Mesenchymal stem cell (in vitro differentiated cells and primary cell): ENCODE measurements around the gene FAH.

ENCODE experiments used
- DNase-seq: peaks from one replicate; pipeline ENCODE4 v3.0.0-alpha.2; 2013
- H2AFZ ChIP-seq: one replicate; pipeline ENCODE4 v1.6.1; 2013; ENCODE audit warnings: low read depth, mild to moderate bottlenecking, control low read depth, inconsistent platforms, low read length, moderate library complexity
- H2AK5ac ChIP-seq: 2 replicates; pipeline ENCODE4 v1.6.1; 2013; ENCODE audit warnings: low read length, moderate library complexity, mild to moderate bottlenecking, inconsistent platforms; ENCODE audit not compliant: severe bottlenecking
- H2BK120ac ChIP-seq: one replicate; pipeline ENCODE4 v1.6.1; 2013; ENCODE audit warnings: low read depth, mild to moderate bottlenecking, inconsistent platforms, low read length, moderate library complexity
- H2BK12ac ChIP-seq, 2 experiments: one replicate each; pipeline ENCODE4 v1.6.1; 2013; ENCODE audit warnings: inconsistent platforms in 2 of 2, low read length in 2 of 2, mild to moderate bottlenecking in 2 of 2, moderate library complexity in 2 of 2, control low read depth in 1 of 2
- H2BK15ac ChIP-seq: one replicate; pipeline ENCODE4 v1.6.1; 2013; ENCODE audit warnings: mild to moderate bottlenecking, low read depth, inconsistent platforms; ENCODE audit not compliant: poor library complexity, severe bottlenecking
- H2BK5ac ChIP-seq: 2 replicates; pipeline ENCODE4 v1.6.1; 2013; ENCODE audit warnings: low read depth, mild to moderate bottlenecking, low read length, control low read depth, inconsistent platforms; ENCODE audit not compliant: poor library complexity, severe bottlenecking
- H3K14ac ChIP-seq, 2 experiments: one replicate each; pipeline ENCODE4 v1.6.1; 2013; ENCODE audit warnings: inconsistent platforms in 2 of 2, low read length in 2 of 2, control low read depth in 1 of 2, mild to moderate bottlenecking in 1 of 2, moderate library complexity in 1 of 2
- H3K18ac ChIP-seq, 2 experiments: one replicate each; pipeline ENCODE4 v1.6.1; 2013; ENCODE audit warnings: inconsistent platforms in 2 of 2, low read length in 2 of 2, control low read depth in 1 of 2, low read depth in 1 of 2, mild to moderate bottlenecking in 1 of 2
- H3K23ac ChIP-seq, 2 experiments: one replicate each; pipeline ENCODE4 v1.6.1; 2013; ENCODE audit warnings: inconsistent platforms in 2 of 2, low read length in 2 of 2, mild to moderate bottlenecking in 2 of 2, moderate library complexity in 2 of 2, control low read depth in 1 of 2
- H3K27ac ChIP-seq: 2 replicates; pipeline ENCODE4 v1.5.1; 2013; ENCODE audit warnings: mild to moderate bottlenecking, moderate library complexity, low read length, control low read depth, inconsistent platforms; ENCODE audit not compliant: poor library complexity, severe bottlenecking
- H3K27me3 ChIP-seq, 2 experiments: 2 replicates each; pipeline versions ENCODE4 v1.6.1 to v1.7.0; 2013; ENCODE audit warnings: low read length in 2 of 2, mild to moderate bottlenecking in 2 of 2, moderate library complexity in 2 of 2, control low read depth in 1 of 2, inconsistent platforms in 1 of 2; ENCODE audit not compliant: control insufficient read depth in 1 of 2, insufficient read depth in 1 of 2
- H3K36me3 ChIP-seq, 2 experiments: 2 replicates each; pipeline versions ENCODE4 v1.6.1 to v1.7.0; 2013; ENCODE audit warnings: low read length in 2 of 2, control low read depth in 1 of 2, inconsistent platforms in 1 of 2, low read depth in 1 of 2, mild to moderate bottlenecking in 1 of 2; ENCODE audit not compliant: insufficient read depth in 2 of 2, control insufficient read depth in 1 of 2
- H3K4ac ChIP-seq, 2 experiments: one replicate each; pipeline ENCODE4 v1.6.1; 2013; ENCODE audit warnings: inconsistent platforms in 2 of 2, low read length in 2 of 2, mild to moderate bottlenecking in 2 of 2, moderate library complexity in 2 of 2, control low read depth in 1 of 2, low read depth in 1 of 2
- H3K4me1 ChIP-seq: 2 replicates; pipeline ENCODE4 v1.6.1; 2013; ENCODE audit warnings: low read depth, low read length, control low read depth; ENCODE audit not compliant: control insufficient read depth, insufficient read depth
- H3K4me2 ChIP-seq: 2 replicates; pipeline ENCODE4 v1.6.1; 2013; ENCODE audit warnings: low read length, mild to moderate bottlenecking, inconsistent platforms; ENCODE audit not compliant: poor library complexity, severe bottlenecking
- H3K4me3 ChIP-seq, 2 experiments: 2 replicates each; pipeline versions ENCODE4 v1.5.1 to v1.7.0; 2013; ENCODE audit warnings: low read length in 2 of 2, mild to moderate bottlenecking in 2 of 2, control low read depth in 1 of 2, low read depth in 1 of 2; ENCODE audit not compliant: insufficient read depth in 1 of 2
- H3K79me1 ChIP-seq: replicated peaks from 2 replicates; pipeline ENCODE4 v1.6.1; 2013; ENCODE audit warnings: mild to moderate bottlenecking, control low read depth, low read length, inconsistent platforms; ENCODE audit not compliant: poor library complexity, severe bottlenecking
- H3K9ac ChIP-seq: 2 replicates; pipeline ENCODE4 v1.7.0; 2013; ENCODE audit warnings: mild to moderate bottlenecking, low read length, moderate library complexity
- H3K9me3 ChIP-seq: 2 replicates; pipeline ENCODE4 v1.7.0; 2013; ENCODE audit warnings: mild to moderate bottlenecking, low read length; ENCODE audit not compliant: control insufficient read depth
- H4K8ac ChIP-seq: one replicate; pipeline ENCODE4 v1.6.1; 2013; ENCODE audit warnings: inconsistent platforms, mild to moderate bottlenecking, low read length, moderate library complexity
- H4K91ac ChIP-seq: one replicate; pipeline ENCODE4 v1.6.1; 2013; ENCODE audit warnings: mild to moderate bottlenecking, low read length, inconsistent platforms
- WGBS: methylation state at CpG from one replicate; pipeline ENCODE4 v1.1.7; 2013; ENCODE audit warnings: mixed read lengths; 5-methylcytosine and 5-hydroxymethylcytosine counted together

Gene FAH

GRCh38 chr15:80173022-80173759, 20.4 kb downstream of the FAH start:
- peak overlapping the region; percentile 32 for H4K8ac ChIP-seq
- H3K14ac ChIP-seq, result no peak overlapping the region
- no peak overlapping the region for H2BK12ac ChIP-seq
- no peak overlapping the region for H3K4me3 ChIP-seq
- no peak overlapping the region for H2BK5ac ChIP-seq
- H3K23ac ChIP-seq, result no peak overlapping the region
- H3K4me2 ChIP-seq, result no peak overlapping the region
- peaks cover 58 to 70% of the 10 kb centered on the region in 2 experiments for H3K36me3 ChIP-seq
- no peak overlapping the region for H3K27ac ChIP-seq
- no peak overlapping the region for H3K18ac ChIP-seq
- peaks cover 3% of the 10 kb centered on the region for H3K79me1 ChIP-seq
- H2AFZ ChIP-seq, result no peak overlapping the region
- no peak overlapping the region for H2BK15ac ChIP-seq
- H3K9ac ChIP-seq, result peak overlapping the region; percentile 66
- no peak overlapping the region for H3K4ac ChIP-seq
- H3K27me3 ChIP-seq, result no peaks in the 10 kb centered on the region
- H3K4me1 ChIP-seq, result peaks cover 5% of the 10 kb centered on the region
- WGBS, result 72% methylated on average over 10 of the region's 10 CpGs
- no peaks in the 10 kb centered on the region for H3K9me3 ChIP-seq
- DNase-seq, result peak; percentile 60
- no peak overlapping the region for H2AK5ac ChIP-seq
- no peak overlapping the region for H2BK120ac ChIP-seq
- peak overlapping the region; percentile 22 for H4K91ac ChIP-seq

GRCh38 chr15:80174017-80174746, 21.4 kb downstream of the FAH start:
- no peak overlapping the region for H3K18ac ChIP-seq
- H3K4ac ChIP-seq, result no peak overlapping the region
- no peak overlapping the region for H3K4me3 ChIP-seq
- H3K27me3 ChIP-seq, result no peaks in the 10 kb centered on the region
- no peak overlapping the region for H3K4me2 ChIP-seq
- no peak overlapping the region for H2BK12ac ChIP-seq
- H3K4me1 ChIP-seq, result peaks cover 4% of the 10 kb centered on the region
- no peak overlapping the region for H2AFZ ChIP-seq
- peak overlapping the region; percentile 66 for H3K9ac ChIP-seq
- no peak overlapping the region for H2BK15ac ChIP-seq
- no peaks in the 10 kb centered on the region for H3K9me3 ChIP-seq
- H2BK120ac ChIP-seq, result no peak overlapping the region
- no peak overlapping the region for H2BK5ac ChIP-seq
- H4K91ac ChIP-seq, result no peak overlapping the region
- no peak overlapping the region for H2AK5ac ChIP-seq
- H3K79me1 ChIP-seq, result peaks cover 3% of the 10 kb centered on the region
- H3K27ac ChIP-seq, result no peak overlapping the region
- no peak overlapping the region for H3K23ac ChIP-seq
- peaks cover 51 to 67% of the 10 kb centered on the region in 2 experiments for H3K36me3 ChIP-seq
- H4K8ac ChIP-seq, result peak overlapping the region; percentile 13
- DNase-seq, result peak; percentile 37
- peak overlapping the region in 1 of 2 experiments; percentile 7 for H3K14ac ChIP-seq
- WGBS, result 85% methylated on average over 11 of the region's 11 CpGs

- Histone ChIP-seq H3K4me2 (no peak overlapping the region), H3K4ac (no peak overlapping the region), H3K9me3 (no peaks in the 10 kb centered on the region), H2AK5ac (no peak overlapping the region), H2BK5ac (no peak overlapping the region), H3K79me1 (no peaks in the 10 kb centered on the region), H3K14ac (no peak overlapping the region), H3K4me3 (no peak overlapping the region), H2BK15ac (no peak overlapping the region), H3K27ac (no peak overlapping the region), H3K4me1 (peaks cover 13% of the 10 kb centered on the region), H2AFZ (no peak overlapping the region), H3K9ac (peak overlapping the region; percentile 66), H3K23ac (no peak overlapping the region), H2BK120ac (no peak overlapping the region), H3K27me3 (no peaks in the 10 kb centered on the region), H4K8ac (no peak overlapping the region), H3K18ac (no peak overlapping the region), H3K36me3 (peaks cover 46 to 67% of the 10 kb centered on the region in 2 experiments), H2BK12ac (no peak overlapping the region), H4K91ac (no peak overlapping the region)
- no peak for DNase-seq
- WGBS, result 95% methylated on average over 9 of the region's 9 CpGs
Measured at GRCh38 chr15:80175436-80175835, 22.6 kb downstream of the FAH start.

GRCh38 chr15:80176443-80176842, 23.6 kb downstream of the FAH start:
- Histone ChIP-seq H4K8ac (no peak overlapping the region), H2BK12ac (no peak overlapping the region), H3K4me2 (no peak overlapping the region), H3K4me3 (no peak overlapping the region), H3K27me3 (no peaks in the 10 kb centered on the region), H3K18ac (no peak overlapping the region), H2BK120ac (no peak overlapping the region), H4K91ac (no peak overlapping the region), H3K27ac (no peak overlapping the region), H2BK5ac (no peak overlapping the region), H3K9me3 (no peaks in the 10 kb centered on the region), H2AFZ (no peak overlapping the region), H3K4ac (no peak overlapping the region), H2BK15ac (no peak overlapping the region), H3K79me1 (no peaks in the 10 kb centered on the region), H3K14ac (no peak overlapping the region), H3K36me3 (peaks cover 51 to 73% of the 10 kb centered on the region in 2 experiments), H3K9ac (no peak overlapping the region), H3K23ac (no peak overlapping the region), H2AK5ac (no peak overlapping the region), H3K4me1 (peaks cover 13% of the 10 kb centered on the region)
- no peak for DNase-seq
- 83% methylated on average over 6 of the region's 6 CpGs for WGBS
